Omental fat pad (tissue), 4 donors: ENCODE results near the gene RNPS1. TPM values are rescaled to one million over a fixed set of nuclear protein-coding genes. Genes with fewer than 3 reads are reported as not detected.

Experiments used
- ATAC-seq: fragments of 150-250 bp; one replicate; pipeline ENCODE4 v1.9.1; 2016; ENCODE audit warnings: mild to moderate bottlenecking, moderate library complexity; ENCODE audit not compliant: low FRiP score
- DNase-seq: peaks from one replicate; pipeline ENCODE4 v3.0.0-alpha.2; 2019; ENCODE audit warnings: low spot score
- CTCF ChIP-seq, 3 donors: fragments of 450-650 bp; IDR thresholded peaks; one replicate each; pipeline ENCODE4 v1.5.1; 2016 to 2017; ENCODE audit warnings: antibody characterized with exemption in 3 of 3, mild to moderate bottlenecking in 3 of 3, moderate library complexity in 2 of 3
- small RNA-seq: library from RNA; depleted of rRNA; stranded (forward); fragments of <200 nt; gene quantifications from one replicate; pipeline ENCODE3, GENCODE V24; 2016
- total RNA-seq, 4 donors: library from RNA; depleted of rRNA; stranded (reverse); fragments of >200 nt; gene quantifications; one replicate each; pipeline ENCODE4 v1.1.0, GENCODE V29; 2016

RNPS1 gene
- total RNA-seq, 4 donors from 2014 or later = 84.9 to 171 (median 92.2) TPM

GRCh38 chr16:2205967-2206313 lies 62.0 kb downstream of the RNPS1 start:
- peak; percentile 15 for ATAC-seq
- no peak for TF ChIP-seq CTCF (IDR thresholded peaks at IDR 0.05)
- DNase-seq = no peak

- DNase-seq (peak; percentile 68), ATAC-seq (peak; percentile 91)
- TF ChIP-seq CTCF (IDR thresholded peaks at IDR 0.05) = no peak
These were observed 62.6 kb downstream of the RNPS1 start, which contains the start of gene MLST8 for GRCh38 chr16:2205104-2205966. Gene MLST8 (plus strand): TSS chr16:2205454. CDS start chr16:2206086, 632 bp downstream.

- no peak for ATAC-seq
- TF ChIP-seq CTCF (IDR thresholded peaks at IDR 0.05) = no peak
These were observed 63.4 kb downstream of the RNPS1 start for GRCh38 chr16:2204416-2205103.

More at GRCh38 chr16:2204416-2205103, 63.4 kb downstream of the RNPS1 start:
- DNase-seq = no peak

Small RNA genes within 50 kb of the gene (small RNA-seq; reads per million reads assigned to genes)
- gene MIR3677 = not detected
- not detected for gene MIR4717

Other genes with a start within 250 kb of the RNPS1 start
- under 1 TPM in 1 of 4 donors, not detected in 3; 0.48 TPM for gene NPW, start 248.3 kb downstream of the RNPS1 start, total RNA-seq
- 100 to 1,000 TPM in 2 of 4 donors, 10 to 100 TPM in 2; 52.8 to 166 (median 84.9) TPM for gene NHERF2, start 241.2 kb downstream of the RNPS1 start, total RNA-seq
- gene NTHL1, start 220.3 kb downstream of the RNPS1 start, total RNA-seq = 10 to 100 TPM in 3 of 4 donors, 1 to 10 TPM in 1; 7.1 to 18.1 (median 10.9) TPM
- gene TSC2, start 220.1 kb downstream of the RNPS1 start, total RNA-seq = 10 to 100 TPM; 30.0 to 59.4 (median 35.9) TPM
- 100 to 1,000 TPM in 2 of 4 donors, 10 to 100 TPM in 2; 86.4 to 214 (median 121) TPM for gene PKD1, start 132.2 kb downstream of the RNPS1 start, total RNA-seq
- 1 to 10 TPM in 2 of 4 donors, under 1 TPM in 1, not detected in 1; 0.19 to 2.0 (median 1.1) TPM for gene RAB26, start 119.5 kb downstream of the RNPS1 start, total RNA-seq
- gene TRAF7, start 112.3 kb downstream of the RNPS1 start, total RNA-seq = 10 to 100 TPM; 31.9 to 42.7 (median 34.3) TPM
- under 1 TPM; 0.12 to 0.19 (median 0.14) TPM for gene CASKIN1, start 71.5 kb downstream of the RNPS1 start, total RNA-seq
- gene MLST8, start 62.7 kb downstream of the RNPS1 start, total RNA-seq = 10 to 100 TPM; 29.8 to 44.6 (median 34.6) TPM
- gene BRICD5, start 57.3 kb downstream of the RNPS1 start, total RNA-seq = 10 to 100 TPM in 1 of 4 donors, 1 to 10 TPM in 3; 1.5 to 10.1 (median 4.3) TPM
- 10 to 100 TPM in 1 of 4 donors, 1 to 10 TPM in 3; 8.1 to 10.4 (median 9.6) TPM for gene PGP, start 53.3 kb downstream of the RNPS1 start, total RNA-seq
- gene E4F1, start 44.5 kb downstream of the RNPS1 start, total RNA-seq = 10 to 100 TPM; 18.3 to 39.6 (median 25.7) TPM
- under 1 TPM in 3 of 4 donors, not detected in 1; 0.63 to 0.93 (median 0.84) TPM for gene DNASE1L2, start 31.7 kb downstream of the RNPS1 start, total RNA-seq
- gene ECI1, start 16.5 kb downstream of the RNPS1 start, total RNA-seq = 10 to 100 TPM; 26.2 to 66.5 (median 38.4) TPM
- 10 to 100 TPM in 1 of 4 donors, 1 to 10 TPM in 3; 6.6 to 19.0 (median 8.0) TPM for gene ABCA3, start 72.6 kb upstream of the RNPS1 start, total RNA-seq
- 1 to 10 TPM; 1.3 to 2.9 (median 2.5) TPM for gene CCNF, start 161.3 kb upstream of the RNPS1 start, total RNA-seq
- gene TEDC2, start 192.0 kb upstream of the RNPS1 start, total RNA-seq = 1 to 10 TPM in 1 of 4 donors, under 1 TPM in 1, not detected in 2; 0.50 to 1.1 TPM
- under 1 TPM in 2 of 4 donors, not detected in 2; 0.28 to 0.44 TPM for gene NTN3, start 203.2 kb upstream of the RNPS1 start, total RNA-seq
- gene TBC1D24, start 207.0 kb upstream of the RNPS1 start, total RNA-seq = 10 to 100 TPM; 10.4 to 19.4 (median 13.0) TPM
- 100 to 1,000 TPM in 1 of 4 donors, 10 to 100 TPM in 3; 43.5 to 113 (median 67.9) TPM for gene ATP6V0C, start 245.8 kb upstream of the RNPS1 start, total RNA-seq